ENCODE results near the gene CACNG1.

DNA sequence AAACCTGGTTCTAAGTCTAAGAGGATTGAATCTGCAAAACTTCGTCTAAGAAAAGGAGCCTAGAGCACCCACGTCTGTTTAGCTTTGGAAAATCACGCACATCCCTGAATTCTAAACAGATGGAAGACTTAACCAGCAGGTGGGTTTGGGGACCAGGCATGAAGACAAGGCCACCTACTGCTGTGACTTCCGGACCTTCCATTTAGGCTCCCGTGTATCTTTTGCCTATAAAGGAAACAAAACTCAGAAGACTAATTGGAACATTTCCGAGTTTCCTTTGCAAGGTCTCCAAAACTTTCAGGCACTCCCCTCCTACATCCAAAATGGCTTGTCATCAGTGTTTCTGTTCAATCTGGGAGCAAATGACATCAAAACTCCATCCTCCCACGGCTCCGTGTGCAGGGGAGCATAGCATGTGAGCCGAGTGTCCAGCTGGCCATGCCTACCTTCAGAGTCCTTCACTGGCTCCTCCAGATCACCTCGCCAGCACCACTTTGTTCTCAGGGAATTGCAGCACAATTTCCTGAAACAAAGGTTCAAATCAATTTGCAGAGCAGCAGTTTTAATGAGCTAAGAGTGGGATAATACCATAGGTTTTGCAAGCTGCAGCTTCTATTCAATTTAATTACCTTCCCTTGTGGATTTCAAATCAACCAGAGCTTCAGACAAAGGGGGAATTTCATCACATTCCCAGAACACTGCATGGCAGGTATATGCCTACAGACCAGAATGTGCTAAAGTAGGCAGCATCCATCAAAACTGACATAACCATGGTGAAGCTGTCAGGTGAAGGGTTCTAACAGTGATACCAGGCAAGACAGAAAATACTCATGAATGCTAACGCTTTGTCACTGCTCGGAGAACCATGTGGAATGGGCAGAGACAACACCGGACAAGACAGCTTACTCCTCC, 23.5 kb downstream of the CACNG1 start:
- TF ChIP-seq SP1 (IDR thresholded peaks at IDR 0.05): no peak
- TF ChIP-seq, protein P1, sequence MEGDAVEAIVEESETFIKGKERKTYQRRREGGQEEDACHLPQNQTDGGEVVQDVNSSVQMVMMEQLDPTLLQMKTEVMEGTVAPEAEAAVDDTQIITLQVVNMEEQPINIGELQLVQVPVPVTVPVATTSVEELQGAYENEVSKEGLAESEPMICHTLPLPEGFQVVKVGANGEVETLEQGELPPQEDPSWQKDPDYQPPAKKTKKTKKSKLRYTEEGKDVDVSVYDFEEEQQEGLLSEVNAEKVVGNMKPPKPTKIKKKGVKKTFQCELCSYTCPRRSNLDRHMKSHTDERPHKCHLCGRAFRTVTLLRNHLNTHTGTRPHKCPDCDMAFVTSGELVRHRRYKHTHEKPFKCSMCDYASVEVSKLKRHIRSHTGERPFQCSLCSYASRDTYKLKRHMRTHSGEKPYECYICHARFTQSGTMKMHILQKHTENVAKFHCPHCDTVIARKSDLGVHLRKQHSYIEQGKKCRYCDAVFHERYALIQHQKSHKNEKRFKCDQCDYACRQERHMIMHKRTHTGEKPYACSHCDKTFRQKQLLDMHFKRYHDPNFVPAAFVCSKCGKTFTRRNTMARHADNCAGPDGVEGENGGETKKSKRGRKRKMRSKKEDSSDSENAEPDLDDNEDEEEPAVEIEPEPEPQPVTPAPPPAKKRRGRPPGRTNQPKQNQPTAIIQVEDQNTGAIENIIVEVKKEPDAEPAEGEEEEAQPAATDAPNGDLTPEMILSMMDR (IDR thresholded peaks at IDR 0.05; ENCODE audit: low read depth, low read length, missing input control): no peak
- no peak for TF ChIP-seq TAF1 (conservative IDR thresholded peaks at IDR 0.05)
- no peak for TF ChIP-seq GABPA (IDR thresholded peaks at IDR 0.05 in 1 of 2, conservative IDR thresholded peaks at IDR 0.05 in 1 of 2)
- TF ChIP-seq, protein P2, sequence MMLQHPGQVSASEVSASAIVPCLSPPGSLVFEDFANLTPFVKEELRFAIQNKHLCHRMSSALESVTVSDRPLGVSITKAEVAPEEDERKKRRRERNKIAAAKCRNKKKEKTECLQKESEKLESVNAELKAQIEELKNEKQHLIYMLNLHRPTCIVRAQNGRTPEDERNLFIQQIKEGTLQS (IDR thresholded peaks at IDR 0.05): no peak

All from liver (tissue), 3 donors.